HG03575 (cell line): ENCODE results near the gene RPP30.
"Not testable (repeated sequence)": the region's sequence is repeated elsewhere in the genome, so short reads cannot be mapped to it uniquely, and the experiment has no call there.

Experiments used
- ATAC-seq: cut with Tn5 transposase; IDR thresholded peaks from one replicate; pipeline ENCODE4 v1.9.1; 2021; ENCODE audit not compliant: unreplicated experiment, insufficient number of reproducible peaks, low FRiP score; ENCODE audit errors: extremely low read depth

RPP30 gene

DNA sequence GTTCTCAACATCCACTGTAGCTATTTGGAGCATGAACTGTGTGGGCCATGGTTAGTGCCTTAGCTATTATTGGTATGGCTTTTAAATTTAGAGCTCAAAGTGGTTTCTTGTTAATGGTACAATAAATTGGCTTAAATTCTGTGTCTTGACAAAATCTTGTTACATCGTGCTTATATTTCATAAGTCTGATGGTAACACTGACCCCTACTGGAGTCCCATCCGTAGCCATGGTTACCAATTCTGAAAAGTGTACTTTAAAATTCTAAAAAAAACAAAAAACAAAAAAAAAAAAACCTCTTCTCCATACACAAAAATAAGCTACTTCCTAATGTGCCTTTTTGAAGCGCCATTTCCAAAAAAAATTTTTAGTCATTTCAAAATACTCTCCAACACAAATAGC, 6.4 kb upstream of the RPP30 start:
- ATAC-seq: no peak

DNA sequence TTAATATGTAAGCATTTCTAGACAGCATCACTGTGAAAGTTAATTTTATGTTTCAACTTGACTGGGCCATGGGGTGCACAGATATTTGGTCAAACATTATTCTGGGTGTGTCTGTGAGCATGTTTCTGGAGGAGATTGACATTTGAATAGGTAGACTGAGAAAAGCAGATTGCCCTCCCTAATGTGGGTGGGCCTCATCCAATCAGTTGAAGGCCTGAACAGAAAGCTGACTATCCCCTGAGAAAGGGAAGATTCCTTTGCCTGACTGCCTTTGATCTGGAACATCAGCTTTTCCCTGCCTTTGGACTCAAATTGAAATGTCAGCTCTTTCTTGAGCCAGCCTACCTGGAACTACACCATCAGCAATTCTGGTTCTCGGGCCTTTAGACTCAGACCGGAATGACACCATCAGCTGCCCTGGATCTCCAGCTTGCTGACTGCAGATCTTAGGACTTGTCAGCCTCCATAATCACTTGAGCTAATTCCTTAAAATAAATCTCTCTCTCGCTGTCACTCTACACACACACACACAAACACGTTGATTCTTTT, 5.7 kb upstream of the RPP30 start:
- ATAC-seq: no peak

DNA sequence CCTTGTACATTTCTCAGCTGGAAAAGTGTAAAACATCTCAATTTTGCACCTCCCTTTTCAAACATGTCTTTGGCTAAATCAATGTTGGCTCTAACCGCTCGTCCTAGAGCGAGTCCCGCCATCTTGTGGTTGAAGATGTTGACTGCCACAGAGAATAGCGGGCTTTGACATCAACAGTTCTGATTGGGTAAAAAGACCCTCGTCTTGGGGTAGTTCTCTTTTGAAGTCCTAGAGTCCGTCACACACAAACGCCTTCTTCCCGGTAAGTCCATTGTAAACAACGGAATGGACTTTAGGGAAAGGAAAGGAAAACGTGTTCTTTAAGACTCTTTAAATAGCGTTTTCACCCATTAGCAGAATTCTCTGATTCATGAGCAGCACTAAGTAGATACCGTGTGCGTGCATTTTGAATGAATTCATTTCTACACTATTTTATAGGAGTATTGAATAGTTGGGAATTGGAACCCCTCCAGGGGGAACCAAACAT, 452 bp upstream of the RPP30 start:
- ATAC-seq: peak; percentile 27

DNA sequence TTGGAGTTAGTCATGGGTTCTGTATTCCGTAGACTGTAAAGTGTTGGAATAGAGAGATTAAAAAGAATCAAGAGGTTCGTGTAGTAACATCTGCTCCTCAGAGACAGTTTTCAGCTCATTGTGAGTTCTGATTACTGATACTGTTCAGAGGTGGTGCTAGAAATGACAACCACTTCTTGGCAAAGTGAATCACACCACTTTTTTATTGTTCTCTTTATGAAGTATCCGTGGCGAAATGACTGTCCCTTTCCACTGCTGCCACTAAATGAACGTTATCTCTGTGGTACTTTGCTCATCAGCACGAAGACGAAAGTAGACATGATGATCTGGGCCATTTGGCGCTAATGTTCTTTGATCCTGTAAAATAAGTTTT, 860 bp downstream of the RPP30 start:
- ATAC-seq: no peak

DNA sequence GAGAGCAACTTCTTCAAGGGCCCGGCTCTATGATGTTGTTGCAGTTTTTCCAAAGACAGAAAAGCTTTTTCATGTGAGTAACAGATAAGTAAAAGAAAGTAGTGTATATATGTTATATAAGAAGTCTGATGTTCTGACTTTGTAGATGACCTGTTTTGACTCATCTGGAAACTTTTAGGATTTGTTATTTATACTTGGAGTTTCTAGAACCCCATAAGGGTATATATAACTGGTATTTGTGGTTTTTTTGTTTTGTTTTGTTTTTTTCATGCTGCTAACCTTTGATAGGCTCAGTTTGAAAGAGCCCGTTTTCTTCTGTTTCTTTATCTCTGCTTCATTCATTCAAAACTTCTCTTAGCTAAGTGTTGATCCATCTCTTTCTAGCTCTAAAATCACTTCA, 7.3 kb downstream of the RPP30 start:
- ATAC-seq: no peak

DNA sequence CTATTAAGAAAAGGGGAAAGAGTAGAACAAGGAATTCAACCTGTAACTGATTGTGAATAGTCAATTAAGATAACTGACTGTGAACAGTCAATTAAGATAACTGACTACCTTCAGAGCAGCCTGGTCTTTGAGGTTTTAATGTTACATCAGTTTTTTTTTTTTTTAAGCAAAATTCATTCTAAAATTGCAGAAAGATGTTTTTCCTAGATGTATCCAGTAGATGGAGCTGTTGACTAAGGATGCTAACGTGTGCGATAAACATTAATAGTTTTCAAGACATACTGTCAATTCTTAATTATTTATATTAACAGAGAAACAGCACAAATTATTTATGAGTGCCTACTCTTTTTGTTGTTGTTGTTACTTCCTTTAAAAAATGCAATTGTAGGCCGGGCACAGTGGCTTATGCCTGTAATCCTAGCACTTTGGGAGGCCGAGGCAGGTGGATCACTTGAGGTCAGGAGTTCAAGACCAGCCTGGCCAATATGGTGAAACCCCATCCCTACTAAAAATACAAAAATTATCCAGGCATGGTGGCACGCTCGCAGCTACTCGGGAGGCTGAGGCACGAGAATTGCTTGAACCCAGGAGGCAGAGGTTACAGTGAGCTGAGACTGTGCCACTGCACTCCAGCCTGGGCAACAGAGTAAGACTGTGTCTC, 8.4 kb downstream of the RPP30 start:
- not testable (repeated sequence) for ATAC-seq

DNA sequence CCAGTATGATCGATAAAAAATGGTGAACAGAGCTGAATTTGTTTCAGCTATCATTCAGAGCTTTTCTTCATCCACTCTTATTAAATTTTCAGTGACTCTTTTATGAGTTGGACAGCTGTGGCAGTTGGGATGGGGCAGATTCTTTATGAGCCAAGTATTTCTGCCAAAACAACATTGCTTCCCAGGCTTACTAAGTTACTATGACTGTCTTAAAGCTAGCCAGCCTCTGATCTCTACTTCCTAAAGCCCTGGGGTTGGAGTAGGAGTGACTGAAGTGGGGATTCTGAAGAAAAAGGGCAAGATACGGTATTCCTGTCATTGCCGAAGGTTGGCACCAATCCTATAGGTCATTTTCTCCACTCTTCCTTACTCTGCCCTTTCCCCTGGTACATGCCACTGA, 12.7 kb downstream of the RPP30 start:
- no peak for ATAC-seq

DNA sequence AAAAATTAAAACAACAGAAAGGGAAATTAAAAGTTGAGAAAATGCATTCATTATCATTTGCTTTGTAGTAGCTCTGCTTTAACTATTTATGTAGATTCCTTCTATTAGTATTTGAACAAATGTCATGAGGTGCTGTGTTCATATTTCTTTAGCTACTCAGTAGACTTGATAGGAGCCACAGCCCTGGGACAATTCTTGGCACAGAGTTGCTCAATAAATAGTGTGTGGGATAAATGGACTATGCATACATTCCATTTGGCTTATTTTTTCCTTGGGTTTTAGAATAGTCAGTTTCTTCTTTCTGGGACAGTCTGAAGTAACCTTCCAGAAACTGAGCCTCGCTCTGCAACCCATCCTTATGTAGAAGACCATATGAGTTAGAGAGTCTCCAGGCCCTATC, 13.4 kb downstream of the RPP30 start:
- ATAC-seq: no peak

DNA sequence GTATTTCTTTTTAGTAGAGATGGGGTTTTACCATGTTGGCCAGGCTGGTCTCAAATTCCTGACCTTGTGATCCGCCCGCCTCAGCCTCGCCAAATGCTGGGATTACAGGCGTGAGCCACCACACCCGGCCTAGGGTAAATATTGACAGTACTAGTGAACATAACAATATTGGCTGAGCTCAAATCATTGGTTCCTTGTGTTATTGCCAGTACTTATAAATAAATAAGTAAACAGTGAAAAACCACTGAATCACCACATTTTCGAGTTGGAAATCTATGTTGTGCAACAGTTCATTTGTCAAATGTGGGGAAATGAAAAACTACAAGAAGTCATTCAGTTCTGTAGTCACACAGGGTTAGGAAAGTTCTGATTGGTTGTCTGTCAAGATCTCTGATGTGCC, 15.8 kb downstream of the RPP30 start:
- no peak for ATAC-seq

DNA sequence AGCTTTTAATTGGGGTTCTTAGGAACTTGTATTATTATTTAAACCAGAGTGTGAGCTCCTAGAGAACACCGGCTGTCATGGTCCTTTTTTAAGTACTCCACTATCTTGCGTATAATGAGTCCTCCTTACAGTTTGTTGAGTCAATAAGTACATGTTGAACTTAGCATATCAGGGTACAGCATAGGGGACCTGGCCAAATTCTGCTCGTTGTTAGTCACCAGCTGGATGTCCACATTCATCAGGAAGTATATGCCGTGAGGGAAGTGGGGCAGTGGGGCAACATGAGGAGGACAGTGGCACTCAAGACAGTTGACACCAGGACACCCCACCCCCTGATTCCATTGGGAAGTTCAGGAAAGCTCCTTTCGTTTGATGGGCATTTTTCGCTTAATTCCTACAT, 16.6 kb downstream of the RPP30 start:
- ATAC-seq: no peak

DNA sequence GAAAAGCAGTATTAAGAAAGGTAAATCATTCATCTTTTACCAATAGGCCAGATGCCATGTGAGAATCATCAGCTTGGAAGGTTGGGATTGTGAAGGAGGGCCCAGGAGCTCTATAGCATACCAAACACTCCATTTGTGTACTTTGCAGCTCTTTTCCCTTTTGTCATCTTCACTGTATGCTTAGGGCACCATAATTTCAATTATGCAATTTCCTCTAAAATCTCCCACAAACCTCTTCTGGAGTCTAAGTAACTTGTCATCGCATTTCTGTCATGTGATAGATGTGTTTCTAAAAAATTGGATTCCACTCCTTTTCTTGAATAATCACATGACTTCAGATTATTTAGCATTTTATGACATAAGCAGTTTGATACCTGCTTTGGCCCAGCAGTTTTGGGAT, 17.9 kb downstream of the RPP30 start:
- no peak for ATAC-seq

DNA sequence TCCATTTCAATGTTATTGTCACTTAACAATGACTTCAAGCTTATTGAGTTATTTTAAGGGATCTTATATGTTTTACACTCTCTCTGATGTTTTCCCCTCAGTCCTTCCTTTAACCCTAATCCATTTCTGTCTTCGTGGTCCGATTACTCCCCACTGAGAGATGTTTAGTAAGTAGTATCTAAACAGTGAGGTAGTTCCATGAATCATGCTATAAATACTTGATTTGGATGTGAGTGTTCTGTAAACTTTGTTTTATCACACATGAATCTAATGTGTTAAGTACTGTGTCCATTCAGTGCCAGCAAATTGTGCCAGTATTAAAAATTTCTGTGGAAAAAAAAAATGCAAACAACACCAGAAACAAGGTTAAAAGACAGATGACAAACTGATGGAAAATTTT, 18.6 kb downstream of the RPP30 start:
- ATAC-seq: no peak

DNA sequence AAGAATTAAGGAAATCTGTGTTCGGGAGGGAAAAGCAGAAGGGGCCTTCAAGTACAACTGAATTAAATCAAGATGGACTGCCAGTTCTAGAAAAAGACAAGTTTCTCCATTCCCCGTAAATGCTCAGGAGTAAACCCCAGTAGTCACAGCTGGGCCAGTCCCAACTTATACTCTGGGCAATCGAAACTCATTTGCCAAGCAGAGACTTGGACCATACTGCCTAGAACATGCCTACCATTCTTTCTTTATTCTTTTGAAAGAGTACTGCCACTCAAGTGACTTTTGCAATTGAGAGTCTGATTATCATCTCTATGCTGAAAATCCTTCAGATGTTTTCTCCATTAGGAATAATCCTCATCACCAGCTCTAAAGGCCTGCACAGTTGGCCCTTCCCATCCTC, 21.4 kb downstream of the RPP30 start:
- ATAC-seq: no peak

DNA sequence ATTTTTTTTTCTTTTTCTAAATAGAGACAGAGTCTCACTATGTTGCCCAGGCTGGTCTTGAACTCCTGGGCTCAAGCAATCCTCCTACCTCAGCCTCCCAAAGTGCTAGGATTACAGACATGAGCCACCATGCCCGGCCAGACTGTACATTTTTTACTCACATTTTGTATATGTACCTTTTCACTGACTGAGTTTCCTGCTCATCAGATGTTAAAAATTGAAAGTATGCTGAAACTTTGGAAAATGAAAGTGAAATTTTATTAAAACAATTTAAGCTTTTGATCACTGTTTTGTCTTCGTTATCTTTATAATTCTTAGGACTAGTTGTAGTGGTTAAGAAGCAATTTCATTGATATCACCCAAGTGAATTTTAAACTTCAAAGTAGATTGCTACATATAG, 25.1 kb downstream of the RPP30 start:
- not testable (repeated sequence) for ATAC-seq

DNA sequence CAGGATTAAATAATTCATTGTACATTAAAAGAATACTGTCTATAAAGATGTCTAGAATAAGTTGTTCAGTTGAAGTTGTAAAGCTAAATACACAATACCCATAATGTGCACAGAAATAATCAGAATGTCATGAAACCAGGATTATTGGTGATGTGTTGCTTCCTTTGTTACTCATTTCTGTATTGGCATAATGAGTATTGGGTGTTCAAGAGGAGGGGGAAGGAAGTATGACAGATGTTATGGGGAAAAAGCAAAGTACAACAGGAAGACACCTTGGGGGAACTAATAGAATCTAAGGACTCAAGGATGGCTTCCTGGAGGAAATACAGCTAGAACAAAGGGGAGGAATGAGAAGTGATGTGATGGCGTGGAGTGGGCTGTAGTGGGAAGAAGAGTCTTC, 34.2 kb downstream of the RPP30 start:
- no peak for ATAC-seq

DNA sequence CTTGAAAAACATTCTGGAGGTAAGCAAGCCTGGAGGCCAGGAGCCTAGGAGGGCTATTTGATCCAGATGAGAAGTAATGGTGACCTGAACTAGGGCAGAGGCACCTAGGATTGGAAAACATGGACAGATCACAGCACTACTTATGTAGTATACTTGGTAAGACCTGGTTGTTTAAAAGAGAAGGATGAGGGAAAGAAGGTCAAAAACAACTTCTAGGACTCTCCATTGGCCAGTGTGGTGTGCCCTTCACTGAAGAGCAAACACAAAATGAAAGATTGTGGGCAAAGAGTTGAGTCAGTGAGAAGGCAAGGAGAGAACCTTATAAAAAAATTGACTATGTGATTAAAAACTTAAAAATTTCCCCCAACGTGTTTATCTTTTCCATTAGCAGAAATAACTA, 34.8 kb downstream of the RPP30 start:
- ATAC-seq: no peak

DNA sequence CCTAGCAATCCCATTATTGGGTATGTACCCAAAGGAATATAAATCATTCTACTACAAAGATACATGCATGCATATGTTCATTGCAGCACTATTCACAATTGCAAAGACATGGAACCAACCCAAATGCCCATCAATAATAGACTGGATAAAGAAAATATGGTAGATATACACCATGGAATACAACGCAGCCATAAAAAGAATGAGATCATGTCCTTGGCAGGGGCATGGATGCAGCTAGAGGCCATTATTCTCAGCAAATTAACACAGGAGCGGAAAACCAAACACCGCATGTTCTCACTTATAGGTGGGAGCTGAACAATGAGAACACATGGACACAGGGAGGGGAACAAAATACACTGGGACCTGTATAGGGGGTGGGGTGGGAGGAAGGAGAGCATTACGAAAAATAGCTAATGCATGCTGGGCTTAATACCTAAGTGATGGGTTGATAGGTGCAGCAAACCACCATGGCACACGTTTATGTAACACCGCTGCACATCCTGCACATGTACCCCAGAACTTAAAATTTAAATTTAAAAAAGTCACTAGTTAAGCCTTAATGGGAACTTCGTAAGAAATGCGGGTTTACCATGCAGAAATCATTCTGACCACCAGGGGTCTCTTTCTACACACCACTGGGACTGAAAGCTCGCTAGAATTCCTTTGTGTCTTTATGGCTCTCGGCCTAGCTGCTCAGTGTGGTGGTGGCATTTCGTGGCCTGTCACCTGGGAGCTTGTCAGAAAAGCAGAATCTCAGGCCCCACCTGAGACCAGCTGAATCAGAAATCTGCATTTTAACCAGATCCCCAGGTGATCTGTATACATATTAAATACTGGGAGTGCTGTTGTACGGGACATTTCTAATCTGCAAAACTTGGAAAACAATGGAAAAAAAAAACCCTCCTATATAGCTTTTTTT, 39.6 kb downstream of the RPP30 start:
- peak; percentile 72 for ATAC-seq

DNA sequence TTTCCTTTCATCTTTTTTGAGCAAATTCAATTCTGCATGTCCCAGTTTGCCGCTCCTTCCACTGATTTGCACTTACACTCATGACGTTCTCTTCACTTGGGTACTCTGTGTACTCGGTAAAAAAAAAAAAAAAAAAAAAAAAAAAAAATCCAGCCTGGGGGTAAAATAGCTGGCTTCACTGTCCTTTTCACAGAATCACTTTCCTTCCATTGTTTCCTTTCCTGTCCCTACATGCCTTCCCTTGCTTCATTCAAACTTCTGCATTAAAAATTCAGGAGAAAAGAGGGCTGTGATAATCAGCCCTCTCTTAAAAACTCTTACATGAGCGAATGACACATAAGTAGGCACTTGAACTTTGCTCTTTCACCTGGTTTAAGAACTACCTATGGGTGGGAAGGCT, 40.4 kb downstream of the RPP30 start:
- no peak for ATAC-seq

DNA sequence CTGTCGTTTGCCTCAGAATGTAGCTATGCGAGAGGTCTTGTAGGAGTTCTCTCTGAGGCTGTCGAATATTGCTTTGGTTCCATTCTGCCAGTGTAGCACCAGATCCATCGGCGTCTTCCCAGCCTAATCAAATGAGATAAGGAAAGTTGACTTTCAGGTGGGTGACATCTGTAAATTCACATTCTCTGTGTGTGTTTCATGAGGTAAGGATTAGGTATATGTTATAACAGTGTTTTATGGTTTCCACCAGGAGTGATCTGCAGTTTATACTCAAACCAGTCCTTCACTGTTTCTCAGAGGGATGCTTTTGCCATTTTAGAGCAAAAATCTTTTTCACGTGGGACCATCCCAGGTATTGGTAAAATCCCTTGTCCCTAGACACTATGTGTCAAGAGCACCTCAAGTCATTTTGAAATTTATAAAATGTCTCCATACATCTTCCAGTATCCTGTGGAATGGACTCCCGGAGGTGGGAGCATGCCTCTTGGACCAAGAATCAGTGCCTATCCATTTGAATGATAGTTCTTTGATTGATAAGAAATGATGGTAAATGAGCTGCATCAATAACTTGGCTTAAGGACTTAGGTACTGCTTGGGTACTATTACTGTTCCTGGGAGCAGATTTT, 41.2 kb downstream of the RPP30 start:
- no peak for ATAC-seq
